SH-SY5Y (cell line): ENCODE measurements around the gene WDFY1.

Source experiments
- GATA2 ChIP-seq: IDR thresholded peaks from 2 replicates; pipeline ENCODE4 v1.6.1; 2011; ENCODE audit warnings: mild to moderate bottlenecking, low read depth, low read length
- GATA3 ChIP-seq: IDR thresholded peaks from 2 replicates; pipeline ENCODE4 v1.6.1; 2011; ENCODE audit warnings: low read depth, mild to moderate bottlenecking, low read length, moderate library complexity

- TF ChIP-seq GATA3 = no peak
- TF ChIP-seq GATA2 = no peak
Observed at GRCh38 chr2:223900066-223900465, 45.1 kb downstream of the WDFY1 start.
